Upper lobe of left lung (tissue), 4 donors: ENCODE data around the gene MED13L.

Experiments used
- EP300 ChIP-seq, 4 donors: sonication (generic); formaldehyde crosslinking; IDR thresholded peaks; one replicate each; pipeline ENCODE4 v1.5.1; 2017; ENCODE audit warnings: antibody characterized with exemption in 4 of 4, control low read depth in 2 of 4
- POLR2A ChIP-seq, 4 donors: fragments of 450-650 bp; IDR thresholded peaks; one replicate each; pipeline ENCODE4 v1.5.1; 2016 to 2017; ENCODE audit warnings: antibody characterized with exemption in 4 of 4, mild to moderate bottlenecking in 2 of 4
- POLR2AphosphoS5 ChIP-seq, 2 donors: sonication (generic); formaldehyde crosslinking; IDR thresholded peaks; one replicate each; pipeline ENCODE4 v1.5.1; 2017; ENCODE audit warnings: antibody characterized with exemption in 2 of 2
- TF ChIP-seq, protein P1 (sequence below), 6 experiments: fragments of 450-650 bp in 4 of 6; fragments of 200-600 bp in 2 of 6; sonication (generic) in 2 of 6; IDR thresholded peaks; one replicate each; pipeline ENCODE4 v1.5.1; 2016 to 2019; ENCODE audit warnings: antibody characterized with exemption in 6 of 6

DNA sequence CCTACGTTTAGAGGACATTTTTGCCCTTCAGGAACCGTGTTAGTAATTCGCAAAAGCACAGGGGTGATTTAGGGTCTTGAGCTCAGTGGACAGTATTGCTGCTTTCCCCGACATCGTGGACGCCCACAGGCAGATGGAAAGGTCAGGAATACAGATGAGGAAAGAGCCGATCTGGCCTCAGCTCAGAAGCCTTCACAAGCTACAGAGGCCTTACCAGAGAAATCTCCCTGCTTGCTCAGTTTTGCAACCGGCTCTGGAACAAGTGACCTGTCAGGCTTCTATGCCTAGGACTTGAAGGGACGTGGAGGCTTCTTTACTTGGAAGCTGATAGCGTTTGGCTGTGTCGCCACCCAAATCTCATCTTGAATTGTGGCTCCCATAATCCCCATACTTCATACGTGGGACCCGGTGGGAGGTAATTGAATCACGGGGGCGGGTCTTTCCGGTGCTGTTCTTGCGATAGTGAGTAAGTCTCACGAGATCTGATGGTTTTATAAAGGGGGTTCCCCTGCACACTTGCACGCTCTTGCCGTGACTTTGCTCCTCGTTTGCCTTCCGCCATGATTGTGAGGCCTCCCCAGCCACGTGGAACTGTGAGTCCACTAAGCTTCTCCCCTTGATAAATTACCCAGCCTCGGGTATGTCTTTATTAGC lies 332.5 kb downstream of the MED13L start:
- TF ChIP-seq, protein P1, sequence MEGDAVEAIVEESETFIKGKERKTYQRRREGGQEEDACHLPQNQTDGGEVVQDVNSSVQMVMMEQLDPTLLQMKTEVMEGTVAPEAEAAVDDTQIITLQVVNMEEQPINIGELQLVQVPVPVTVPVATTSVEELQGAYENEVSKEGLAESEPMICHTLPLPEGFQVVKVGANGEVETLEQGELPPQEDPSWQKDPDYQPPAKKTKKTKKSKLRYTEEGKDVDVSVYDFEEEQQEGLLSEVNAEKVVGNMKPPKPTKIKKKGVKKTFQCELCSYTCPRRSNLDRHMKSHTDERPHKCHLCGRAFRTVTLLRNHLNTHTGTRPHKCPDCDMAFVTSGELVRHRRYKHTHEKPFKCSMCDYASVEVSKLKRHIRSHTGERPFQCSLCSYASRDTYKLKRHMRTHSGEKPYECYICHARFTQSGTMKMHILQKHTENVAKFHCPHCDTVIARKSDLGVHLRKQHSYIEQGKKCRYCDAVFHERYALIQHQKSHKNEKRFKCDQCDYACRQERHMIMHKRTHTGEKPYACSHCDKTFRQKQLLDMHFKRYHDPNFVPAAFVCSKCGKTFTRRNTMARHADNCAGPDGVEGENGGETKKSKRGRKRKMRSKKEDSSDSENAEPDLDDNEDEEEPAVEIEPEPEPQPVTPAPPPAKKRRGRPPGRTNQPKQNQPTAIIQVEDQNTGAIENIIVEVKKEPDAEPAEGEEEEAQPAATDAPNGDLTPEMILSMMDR (IDR thresholded peaks at IDR 0.05) = no peak
- TF ChIP-seq POLR2AphosphoS5 (IDR thresholded peaks at IDR 0.05) = no peak
- no peak for TF ChIP-seq POLR2A (IDR thresholded peaks at IDR 0.05)
- no peak for TF ChIP-seq EP300 (IDR thresholded peaks at IDR 0.05)
